SK-MEL-5 (cell line): ENCODE results near the gene PSEN1. TPM values are rescaled to one million over a fixed set of nuclear protein-coding genes. Genes with fewer than 3 reads are reported as not detected.

ENCODE experiments used
- small RNA-seq, 2 experiments: library from RNA; depleted of rRNA; stranded (forward); fragments of <200 nt; gene quantifications; one replicate each; pipeline ENCODE3, GENCODE V24; 2014
- total RNA-seq: library from RNA; depleted of rRNA; stranded (reverse); fragments of >200 nt; shearing (Covaris generic); gene quantifications from 2 replicates; pipeline ENCODE4 v1.2.3, GENCODE V29; 2014; rRNA removed

The PSEN1 gene
- total RNA-seq, 1 experiment from 2014 or later = 31.2 TPM

Small RNAs within 50 kb of the gene (small RNA-seq; reads per million reads assigned to genes)
- 0 reads per million in 2 experiments for gene AC004858.1
- 0 reads per million in 2 experiments for gene RNU6-419P

Other genes starting within 250 kb of the PSEN1 start
- 0.75 and 1.3 TPM in 2 replicates for gene DPF3, start 242.4 kb upstream of the PSEN1 start, total RNA-seq
- 18.8 and 31.4 TPM in 2 replicates for gene DCAF4, start 210.0 kb upstream of the PSEN1 start, total RNA-seq
- 16.6 and 19.8 TPM in 2 replicates for gene ZFYVE1, start 109.4 kb upstream of the PSEN1 start, total RNA-seq
- gene RBM25, start 78.0 kb upstream of the PSEN1 start, total RNA-seq = 26.5 and 31.0 TPM in 2 replicates
- not detected in 2 replicates for gene PAPLN, start 101.0 kb downstream of the PSEN1 start, total RNA-seq